ACC112 (cell line): ENCODE data around the gene CDCA8.

Source experiments
- H2AFZ ChIP-seq: fragments of 200-600 bp; sonication (generic); one replicate; pipeline ENCODE4 v1.6.0; 2017; ENCODE audit warnings: antibody characterized with exemption, low read length; ENCODE audit not compliant: unreplicated experiment
- H3K27ac ChIP-seq: fragments of 200-600 bp; sonication (generic); 2 replicates; pipeline ENCODE4 v1.5.1; 2014; ENCODE audit warnings: low read depth, mild to moderate bottlenecking, antibody characterized with exemption, low read length, moderate library complexity
- H3K27me3 ChIP-seq: fragments of 200-600 bp; sonication (generic); 2 replicates; pipeline ENCODE4 v1.6.1; 2014; ENCODE audit warnings: mild to moderate bottlenecking, antibody characterized with exemption, low read length, moderate library complexity, mixed read lengths; ENCODE audit not compliant: insufficient read depth
- H3K36me3 ChIP-seq: fragments of 200-600 bp; sonication (generic); 2 replicates; pipeline ENCODE4 v1.6.1; 2016; ENCODE audit warnings: mild to moderate bottlenecking, antibody characterized with exemption, low read length, moderate library complexity, mixed read lengths; ENCODE audit not compliant: insufficient read depth
- H3K4me1 ChIP-seq: fragments of 200-600 bp; sonication (generic); one replicate; pipeline ENCODE4 v1.6.1; 2016; ENCODE audit warnings: low read length, mixed read lengths; ENCODE audit not compliant: insufficient read depth, unreplicated experiment, control insufficient read depth
- H3K4me3 ChIP-seq: fragments of 200-600 bp; sonication (generic); 2 replicates; pipeline ENCODE4 v1.5.1; 2014; ENCODE audit warnings: mild to moderate bottlenecking, low read depth, low read length
- H3K79me2 ChIP-seq: fragments of 200-600 bp; sonication (generic); one replicate; pipeline ENCODE4 v1.6.0; 2016; ENCODE audit warnings: low read length; ENCODE audit not compliant: control insufficient read depth, unreplicated experiment, insufficient read depth

CDCA8 gene

GRCh38 chr1:37752583-37753471 lies 60.5 kb downstream of the CDCA8 start:
- Histone ChIP-seq H2AFZ (no peak overlapping the region), H3K4me3 (no peak overlapping the region), H3K79me2 (no peaks in the 10 kb centered on the region), H3K27me3 (peaks cover 84% of the 10 kb centered on the region), H3K4me1 (no peaks in the 10 kb centered on the region), H3K36me3 (no peaks in the 10 kb centered on the region), H3K27ac (no peak overlapping the region)

GRCh38 chr1:37753473-37754321 lies 61.4 kb downstream of the CDCA8 start:
- Histone ChIP-seq H3K27me3 (peaks cover 85% of the 10 kb centered on the region), H2AFZ (no peak overlapping the region), H3K27ac (no peak overlapping the region), H3K36me3 (no peaks in the 10 kb centered on the region), H3K4me1 (no peaks in the 10 kb centered on the region), H3K79me2 (no peaks in the 10 kb centered on the region), H3K4me3 (no peak overlapping the region)

- H3K79me2 ChIP-seq: no peaks in the 10 kb centered on the region
- no peak overlapping the region for H3K27ac ChIP-seq
- H3K27me3 ChIP-seq: peaks cover 92% of the 10 kb centered on the region
- H3K4me1 ChIP-seq: no peaks in the 10 kb centered on the region
- H3K4me3 ChIP-seq: no peak overlapping the region
- no peak overlapping the region for H2AFZ ChIP-seq
- H3K36me3 ChIP-seq: no peaks in the 10 kb centered on the region
Observed at GRCh38 chr1:37755290-37755689, 63.0 kb downstream of the CDCA8 start.

- Histone ChIP-seq H2AFZ (no peak overlapping the region), H3K27me3 (peaks cover 91% of the 10 kb centered on the region), H3K36me3 (no peaks in the 10 kb centered on the region), H3K4me3 (no peak overlapping the region), H3K27ac (no peak overlapping the region), H3K79me2 (no peaks in the 10 kb centered on the region), H3K4me1 (no peaks in the 10 kb centered on the region)
Observed at GRCh38 chr1:37755951-37756560, 63.7 kb downstream of the CDCA8 start.
